HG03175 (cell line): Measurements from ENCODE around the gene URB1.
"Not testable (repeated sequence)": the region's sequence is repeated elsewhere in the genome, so short reads cannot be mapped to it uniquely, and the experiment has no call there.

Experiments used
- ATAC-seq: cut with Tn5 transposase; IDR thresholded peaks from one replicate; pipeline ENCODE4 v1.9.1; 2021; ENCODE audit warnings: mild to moderate bottlenecking, moderate library complexity; ENCODE audit not compliant: unreplicated experiment

The URB1 gene

GRCh38 chr21:32413015-32413504, 20.2 kb upstream of the URB1 start:
- ATAC-seq, result no peak

GRCh38 chr21:32412162-32413014, 19.6 kb upstream of the URB1 start, which contains the start of gene EVA1C:
EVA1C (plus strand) TSS chr21:32412706; CDS start chr21:32412854, 148 bp downstream.
- ATAC-seq, result no peak

GRCh38 chr21:32411350-32412161, 18.7 kb upstream of the URB1 start:
- ATAC-seq, result no peak

- ATAC-seq, result no peak
These were observed 18.1 kb upstream of the URB1 start for GRCh38 chr21:32410916-32411315.

- no peak for ATAC-seq
These were observed 17.5 kb upstream of the URB1 start for GRCh38 chr21:32410291-32410690.

- ATAC-seq, result no peak
These were observed 13.6 kb upstream of the URB1 start for GRCh38 chr21:32406405-32406804.

GRCh38 chr21:32403201-32403777, 10.5 kb upstream of the URB1 start:
- ATAC-seq, result no peak

GRCh38 chr21:32393677-32394001, 827 bp upstream of the URB1 start:
- no peak for ATAC-seq

GRCh38 chr21:32392299-32392879, 423 bp downstream of the URB1 start:
- ATAC-seq, result peak; percentile 47

GRCh38 chr21:32391755-32392154, 1.1 kb downstream of the URB1 start:
- no peak for ATAC-seq

- ATAC-seq, result not testable (repeated sequence)
These were observed 2.1 kb downstream of the URB1 start for GRCh38 chr21:32390537-32391224.

- ATAC-seq, result no peak
These were observed 3.3 kb downstream of the URB1 start for GRCh38 chr21:32389337-32390015.

GRCh38 chr21:32388306-32388705, 4.5 kb downstream of the URB1 start:
- ATAC-seq, result no peak

GRCh38 chr21:32387151-32387550, 5.7 kb downstream of the URB1 start:
- ATAC-seq, result no peak

GRCh38 chr21:32386195-32386870, 6.5 kb downstream of the URB1 start:
- ATAC-seq, result no peak

GRCh38 chr21:32383812-32384211, 9.0 kb downstream of the URB1 start:
- ATAC-seq, result no peak

- ATAC-seq, result no peak
These were observed 10.6 kb downstream of the URB1 start for GRCh38 chr21:32382108-32382644.

GRCh38 chr21:32381571-32381970, 11.2 kb downstream of the URB1 start:
- ATAC-seq, result no peak

- ATAC-seq, result no peak
These were observed 11.9 kb downstream of the URB1 start for GRCh38 chr21:32380940-32381339.
